ENCODE measurements around the gene PAXX.

The PAXX gene

GRCh38 chr9:136996361-136997292, 4.4 kb downstream of the PAXX start, which contains the start of gene CLIC3:
CLIC3 (minus strand) TSS chr9:136996568; CDS start chr9:136996543, 25 bp downstream.
- TF ChIP-seq CTCF (IDR thresholded peaks at IDR 0.05; ENCODE audit: extremely low read depth, missing control alignments), result no peak
- no peak for DNase-seq (ENCODE audit: low spot score)

GRCh38 chr9:136997371-136997770, 5.1 kb downstream of the PAXX start:
- TF ChIP-seq CTCF (IDR thresholded peaks at IDR 0.05; ENCODE audit: extremely low read depth, missing control alignments), result no peak
- DNase-seq (ENCODE audit: low spot score), result no peak

- no peak for TF ChIP-seq CTCF (IDR thresholded peaks at IDR 0.05; ENCODE audit: extremely low read depth, missing control alignments)
- DNase-seq (ENCODE audit: low spot score), result no peak
Observed at GRCh38 chr9:136997830-136998234, 5.6 kb downstream of the PAXX start.

DNA sequence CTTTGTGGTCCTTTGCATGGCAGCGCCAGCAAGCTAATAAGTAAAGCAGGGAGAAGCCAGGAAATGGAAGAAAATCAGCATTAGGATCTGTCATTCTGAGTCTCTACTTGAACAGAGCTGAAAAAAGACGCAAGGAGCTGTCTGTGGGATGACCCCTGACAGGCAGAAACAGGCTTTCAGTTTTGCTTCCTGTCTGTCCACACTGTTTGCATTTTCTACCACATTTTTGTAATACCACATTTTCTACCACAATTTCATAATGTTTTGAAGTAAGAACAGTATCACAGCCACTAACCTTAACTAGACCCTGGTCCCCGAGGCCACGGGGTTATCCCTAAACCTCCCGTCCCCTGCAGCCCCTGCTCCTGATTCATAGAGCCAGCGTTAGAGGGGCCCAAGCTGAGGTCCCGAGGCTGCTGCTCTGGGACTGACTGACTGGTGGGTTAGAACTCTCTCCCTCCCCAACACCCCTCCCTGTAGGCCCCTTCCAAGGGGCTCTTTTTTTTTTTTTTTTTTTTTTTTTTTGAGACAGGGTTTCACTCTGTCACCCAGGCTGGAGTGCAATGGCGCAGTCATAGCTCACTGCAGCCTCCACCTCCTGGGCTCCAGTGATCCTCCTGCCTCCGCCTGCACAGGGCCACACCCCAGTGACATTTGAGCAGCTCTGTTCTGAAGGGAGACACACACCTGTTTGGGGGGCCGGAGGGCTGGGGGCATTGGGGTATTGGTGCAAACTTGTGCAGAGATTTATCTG, 8.1 kb downstream of the PAXX start:
- peak; percentile 91 for DNase-seq (ENCODE audit: low spot score)
- no peak for TF ChIP-seq CTCF (IDR thresholded peaks at IDR 0.05; ENCODE audit: extremely low read depth, missing control alignments)

- TF ChIP-seq CTCF (IDR thresholded peaks at IDR 0.05; ENCODE audit: extremely low read depth, missing control alignments), result no peak
- DNase-seq (ENCODE audit: low spot score), result no peak
Observed at GRCh38 chr9:137001857-137002645, 9.8 kb downstream of the PAXX start.

DNA sequence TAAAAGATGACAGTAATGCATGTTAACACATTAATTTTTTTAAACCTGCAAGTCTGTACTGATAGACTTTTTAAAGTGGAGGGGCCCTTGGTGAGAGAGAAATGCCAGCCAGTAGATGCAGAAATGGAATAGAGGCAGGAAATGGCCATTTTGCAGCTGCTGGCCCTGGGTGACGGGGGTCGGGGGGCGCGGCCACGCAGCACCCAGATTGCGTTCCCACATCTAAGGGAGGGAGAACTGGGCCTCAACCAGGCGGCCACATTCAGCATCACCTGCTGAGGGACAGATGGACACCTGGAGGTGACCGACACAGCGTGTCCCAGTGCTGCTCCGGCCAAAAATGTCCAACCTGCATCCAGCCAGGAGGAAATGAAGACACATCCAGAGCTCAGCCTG, 10.4 kb downstream of the PAXX start:
- no peak for DNase-seq (ENCODE audit: low spot score)
- no peak for TF ChIP-seq CTCF (IDR thresholded peaks at IDR 0.05; ENCODE audit: extremely low read depth, missing control alignments)
